Activated T-helper 1 cell treated with Interleukin-2 at 50 U/mL for 16 hours (primary cell): ENCODE data around the gene TAS2R40.
A peak's percentile ranks its signal among the peaks of the same experiment; 100 is the strongest.

Experiments
- DNase-seq: peaks from one replicate; pipeline ENCODE4 v3.0.0-alpha.2; 2020; ENCODE audit warnings: low read depth

Gene TAS2R40

GRCh38 chr7:143223784-143224183 lies 1.9 kb downstream of the TAS2R40 start:
- DNase-seq, result no peak

GRCh38 chr7:143225047-143225446 lies 3.2 kb downstream of the TAS2R40 start:
- no peak for DNase-seq

GRCh38 chr7:143227806-143228205 lies 6.0 kb downstream of the TAS2R40 start:
- no peak for DNase-seq

GRCh38 chr7:143229054-143229790 lies 7.4 kb downstream of the TAS2R40 start:
- no peak for DNase-seq

GRCh38 chr7:143230602-143231457 lies 9.0 kb downstream of the TAS2R40 start:
- DNase-seq, result no peak

GRCh38 chr7:143233816-143234532 lies 12.1 kb downstream of the TAS2R40 start:
- DNase-seq, result no peak

- DNase-seq, result no peak
Measured at GRCh38 chr7:143234533-143234875, 12.7 kb downstream of the TAS2R40 start.

GRCh38 chr7:143235561-143235960 lies 13.7 kb downstream of the TAS2R40 start:
- no peak for DNase-seq

- DNase-seq, result no peak
Measured at GRCh38 chr7:143236408-143236990, 14.7 kb downstream of the TAS2R40 start.

- no peak for DNase-seq
Measured at GRCh38 chr7:143237366-143237765, 15.5 kb downstream of the TAS2R40 start.

GRCh38 chr7:143238289-143238980 lies 16.6 kb downstream of the TAS2R40 start:
- DNase-seq, result no peak

- DNase-seq, result no peak
Measured at GRCh38 chr7:143239813-143240212, 18.0 kb downstream of the TAS2R40 start.

GRCh38 chr7:143240291-143241168 lies 18.7 kb downstream of the TAS2R40 start:
- DNase-seq, result peak; percentile 47

GRCh38 chr7:143242306-143242705 lies 20.5 kb downstream of the TAS2R40 start:
- DNase-seq, result no peak

- no peak for DNase-seq
Measured at GRCh38 chr7:143243111-143243510, 21.3 kb downstream of the TAS2R40 start.

- no peak for DNase-seq
Measured at GRCh38 chr7:143243614-143244013, 21.8 kb downstream of the TAS2R40 start.

GRCh38 chr7:143244321-143244720 lies 22.5 kb downstream of the TAS2R40 start:
- no peak for DNase-seq

GRCh38 chr7:143245123-143245522 lies 23.3 kb downstream of the TAS2R40 start:
- no peak for DNase-seq

- no peak for DNase-seq
Measured at GRCh38 chr7:143247372-143247771, 25.5 kb downstream of the TAS2R40 start.

GRCh38 chr7:143248761-143249354 lies 27.0 kb downstream of the TAS2R40 start:
- no peak for DNase-seq
